Endothelial cell of umbilical vein (primary cell): ENCODE data around the gene SYNGR1. TPM values are rescaled to one million over a fixed set of nuclear protein-coding genes. Genes with fewer than 3 reads are reported as not detected.

Experiments
- BruUV-seq: library from RNA; stranded (reverse); fragments of 400-500 nt; replicated peaks from 2 replicates; lab custom pipeline; 2021; lab: Mats Ljungman, UMichigan
- CTCF ChIA-PET: fragments of 300-600, 350-600 bp; sonication (Branson Sonifier 250); formaldehyde crosslinking; loops from one replicate; lab custom pipeline; 2021; ENCODE audit warnings: antibody characterized with exemption, inconsistent platforms; lab: Charles Lee
- POLR2A ChIA-PET: fragments of 300-600, 350-600 bp; sonication (Branson Sonifier 250); formaldehyde crosslinking; loops from one replicate; lab custom pipeline; 2021; ENCODE audit warnings: antibody characterized with exemption, inconsistent platforms; lab: Charles Lee
- DNase-seq: peaks from one replicate; pipeline ENCODE4 v3.0.0-alpha.2; 2011; ENCODE audit warnings: low read depth, low spot score
- FAIRE-seq: peaks from 2 replicates; lab custom pipeline; 2011; peaks lifted over from hg19 to GRCh38; lab: Jason Lieb, UNC
- H2AFZ ChIP-seq: 2 replicates; pipeline ENCODE4 v1.6.0; 2012; ENCODE audit warnings: low read depth, low read length, control low read depth, inconsistent platforms
- H3K27ac ChIP-seq: 2 replicates; pipeline ENCODE4 v1.5.1; 2011; ENCODE audit warnings: low read depth, mild to moderate bottlenecking, control low read depth, low read length, moderate library complexity; ENCODE audit not compliant: insufficient read depth
- H3K27me3 ChIP-seq, 2 experiments: 2 replicates each; pipeline versions ENCODE4 v1.6.0 to v1.6.1; 2011; ENCODE audit warnings: low read length in 2 of 2, mixed read lengths in 1 of 2; ENCODE audit not compliant: control insufficient read depth in 2 of 2, insufficient read depth in 2 of 2
- H3K36me3 ChIP-seq, 2 experiments: 2 replicates in 1 of 2; 3 replicates in 1 of 2; pipeline ENCODE4 v1.5.1; 2011; ENCODE audit warnings: low read length in 2 of 2, mild to moderate bottlenecking in 1 of 2, moderate library complexity in 1 of 2; ENCODE audit not compliant: control insufficient read depth in 2 of 2, insufficient read depth in 2 of 2; ENCODE audit errors: extremely low read depth in 1 of 2
- H3K4me1 ChIP-seq: 3 replicates; pipeline ENCODE4 v1.5.1; 2011; ENCODE audit warnings: mild to moderate bottlenecking, low read length; ENCODE audit not compliant: control insufficient read depth, insufficient read depth; ENCODE audit errors: extremely low read depth
- H3K4me2 ChIP-seq: 2 replicates; pipeline ENCODE4 v1.6.1; 2011; ENCODE audit warnings: low read length, control low read depth, mixed read lengths; ENCODE audit not compliant: insufficient read depth
- H3K4me3 ChIP-seq, 3 experiments: fragments of 200-600 bp in 1 of 3; sonication (generic), shearing (Covaris generic) in 1 of 3; replicated peaks in 1 of 3; 2 replicates each; pipeline ENCODE4 v1.5.1; 2011 to 2016; ENCODE audit warnings: control low read depth in 3 of 3, low read length in 3 of 3, mild to moderate bottlenecking in 2 of 3, inconsistent platforms in 1 of 3, low read depth in 1 of 3, moderate library complexity in 1 of 3; ENCODE audit not compliant: insufficient read depth in 1 of 3
- H3K79me2 ChIP-seq: 2 replicates; pipeline ENCODE4 v1.6.0; 2012; ENCODE audit warnings: low read length, inconsistent platforms; ENCODE audit not compliant: control insufficient read depth, insufficient read depth
- H3K9ac ChIP-seq: replicated peaks from 2 replicates; pipeline ENCODE3; 2011; ENCODE audit warnings: low read length, control low read depth; ENCODE audit not compliant: insufficient read depth; ENCODE audit errors: extremely low read depth
- H3K9me1 ChIP-seq: replicated peaks from 3 replicates; pipeline ENCODE4 v1.6.0; 2011; ENCODE audit warnings: mild to moderate bottlenecking, low read length; ENCODE audit not compliant: control insufficient read depth, insufficient read depth; ENCODE audit errors: extremely low read depth
- H3K9me3 ChIP-seq: replicated peaks from 2 replicates; pipeline ENCODE4 v1.5.1; 2012; ENCODE audit warnings: low read length, inconsistent platforms; ENCODE audit not compliant: control insufficient read depth, insufficient read depth
- H4K20me1 ChIP-seq: replicated peaks from 2 replicates; pipeline ENCODE3; 2011; ENCODE audit warnings: mild to moderate bottlenecking, low read length; ENCODE audit not compliant: control insufficient read depth, insufficient read depth; ENCODE audit errors: extremely low read depth
- EZH2 ChIP-seq: IDR thresholded peaks from 2 replicates; pipeline ENCODE4 v1.6.1; 2012; ENCODE audit warnings: borderline replicate concordance, low read depth, mild to moderate bottlenecking, moderate library complexity, low read length, inconsistent platforms; ENCODE audit not compliant: severe bottlenecking
- FOS ChIP-seq: IDR thresholded peaks from 2 replicates; pipeline ENCODE4 v1.6.1; 2011; ENCODE audit warnings: mild to moderate bottlenecking, low read length, moderate library complexity, borderline replicate concordance; ENCODE audit not compliant: insufficient read depth
- GATA2 ChIP-seq: IDR thresholded peaks from 2 replicates; pipeline ENCODE4 v1.7.0; 2011; ENCODE audit warnings: low read depth, mild to moderate bottlenecking, moderate library complexity, mixed read lengths, low read length; ENCODE audit not compliant: insufficient read length, insufficient read depth
- JUN ChIP-seq: IDR thresholded peaks from 2 replicates; pipeline ENCODE4 v1.6.1; 2011; ENCODE audit warnings: borderline replicate concordance, low read depth; ENCODE audit not compliant: insufficient read length, insufficient read depth
- MAX ChIP-seq: IDR thresholded peaks from 2 replicates; pipeline ENCODE4 v1.6.1; 2011; ENCODE audit not compliant: insufficient read depth, insufficient read length
- MYC ChIP-seq: IDR thresholded peaks from one replicate; pipeline ENCODE4 v1.6.1; 2011; ENCODE audit warnings: mild to moderate bottlenecking, low read depth, low read length
- POLR2A ChIP-seq: IDR thresholded peaks from 2 replicates; pipeline ENCODE4 v1.6.1; 2012; ENCODE audit warnings: low read depth, mild to moderate bottlenecking, control low read depth, low read length
- dilution Hi-C: fragments of 300-500 bp; cut with MboI; formaldehyde crosslinking; loops from one replicate; pipeline ENCODE4 v1.15.0; 2019; ENCODE audit warnings: low sequenced_read_pairs; ENCODE audit not compliant: extremely low pct_ligation_motif_present
- intact Hi-C: fragments of 100-400 bp; cut with micrococcal nuclease; formaldehyde crosslinking; loops from one replicate; pipeline ENCODE4 v1.10.0; 2022
- polyA plus RNA-seq, 4 experiments: library from polyadenylated mRNA; depleted of rRNA in 3 of 4; stranded (reverse) in 3 of 4; unstranded in 1 of 4; fragments of >200 nt; gene quantifications; 2 replicates each; pipeline versions ENCODE4 v1.2.1 to v1.2.3, GENCODE V29; 2011 to 2012; ENCODE audit warnings: missing spikeins in 1 of 4
- total RNA-seq: library from RNA; stranded (reverse); gene quantifications from 2 replicates; pipeline ENCODE4 v1.2.3, GENCODE V29; 2021
- TF ChIP-seq, protein P1 (sequence below), 2 donors: IDR thresholded peaks; 1 replicate in 1 of 2; 2 replicates in 1 of 2; pipeline ENCODE4 v1.5.1; 2011; ENCODE audit warnings: low read length in 2 of 2, mild to moderate bottlenecking in 2 of 2, moderate library complexity in 2 of 2, control low read depth in 1 of 2, inconsistent platforms in 1 of 2, low read depth in 1 of 2; ENCODE audit not compliant: insufficient read depth in 1 of 2; ENCODE audit errors: extremely low read depth in 1 of 2

The SYNGR1 gene
- total and polyA plus RNA-seq, 2 donors (not counting 3 experiments of a cell fraction or from before 2014, with no cell fraction given) = 3.8 to 10.2 TPM

DNA sequence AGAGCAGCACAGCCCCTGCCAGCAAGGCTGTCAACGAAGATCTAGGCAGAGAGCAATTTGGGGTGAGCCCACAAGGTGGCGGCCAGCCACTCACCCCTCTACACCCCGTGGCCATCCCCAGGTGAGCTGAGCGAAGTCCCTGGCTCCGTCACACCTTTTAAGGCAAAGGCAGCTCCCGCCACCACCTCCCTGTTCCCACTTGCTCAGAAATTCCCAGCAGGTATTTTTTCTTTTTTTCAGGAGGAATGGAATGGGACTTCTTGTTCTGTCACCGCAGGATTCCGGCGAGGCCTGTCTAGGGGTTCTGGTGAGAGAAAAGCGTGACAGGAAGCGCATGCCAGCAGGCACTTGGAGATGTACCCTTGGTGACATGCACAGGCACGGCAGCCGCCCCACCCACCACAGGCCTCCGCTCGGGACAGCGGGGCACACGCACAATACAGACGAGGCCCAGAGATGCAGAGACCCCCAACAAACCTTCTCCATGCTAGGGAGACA lies 40.4 kb upstream of the SYNGR1 start:
- Histone ChIP-seq H3K9me1 (no peaks in the 10 kb centered on the region), H3K4me3 (no peak overlapping the region), H2AFZ (no peak overlapping the region), H3K79me2 (peaks cover 13% of the 10 kb centered on the region), H3K4me1 (peaks cover 23% of the 10 kb centered on the region), H3K9ac (peak overlapping the region; percentile 1), H3K36me3 (peaks cover 24 to 29% of the 10 kb centered on the region in 2 experiments), H3K27me3 (no peaks in the 10 kb centered on the region), H3K9me3 (no peaks in the 10 kb centered on the region), H3K4me2 (no peak overlapping the region), H3K27ac (peak overlapping the region; percentile 49), H4K20me1 (no peaks in the 10 kb centered on the region)
- DNase-seq (no peak), FAIRE-seq (no peak)
- BruUV-seq = no TSS peak
- intact Hi-C loops = no loop called here
- POLR2A ChIA-PET = interaction anchor here (1.2 to 2.1 kb wide), 3 partner anchors 10 to 81 kb away, joined by 3 to 15 read pairs (median 6); partner anchors contain the start of genes PDGFB and RPL3
- TF ChIP-seq POLR2A (no peak), FOS (no peak), GATA2 (no peak), EZH2 (no peak), JUN (no peak), MAX (no peak), MYC (no peak)
- TF ChIP-seq, protein P1, sequence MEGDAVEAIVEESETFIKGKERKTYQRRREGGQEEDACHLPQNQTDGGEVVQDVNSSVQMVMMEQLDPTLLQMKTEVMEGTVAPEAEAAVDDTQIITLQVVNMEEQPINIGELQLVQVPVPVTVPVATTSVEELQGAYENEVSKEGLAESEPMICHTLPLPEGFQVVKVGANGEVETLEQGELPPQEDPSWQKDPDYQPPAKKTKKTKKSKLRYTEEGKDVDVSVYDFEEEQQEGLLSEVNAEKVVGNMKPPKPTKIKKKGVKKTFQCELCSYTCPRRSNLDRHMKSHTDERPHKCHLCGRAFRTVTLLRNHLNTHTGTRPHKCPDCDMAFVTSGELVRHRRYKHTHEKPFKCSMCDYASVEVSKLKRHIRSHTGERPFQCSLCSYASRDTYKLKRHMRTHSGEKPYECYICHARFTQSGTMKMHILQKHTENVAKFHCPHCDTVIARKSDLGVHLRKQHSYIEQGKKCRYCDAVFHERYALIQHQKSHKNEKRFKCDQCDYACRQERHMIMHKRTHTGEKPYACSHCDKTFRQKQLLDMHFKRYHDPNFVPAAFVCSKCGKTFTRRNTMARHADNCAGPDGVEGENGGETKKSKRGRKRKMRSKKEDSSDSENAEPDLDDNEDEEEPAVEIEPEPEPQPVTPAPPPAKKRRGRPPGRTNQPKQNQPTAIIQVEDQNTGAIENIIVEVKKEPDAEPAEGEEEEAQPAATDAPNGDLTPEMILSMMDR (IDR thresholded peaks at IDR 0.05; ENCODE audit: extremely low read depth in 1 of 2, insufficient read depth in 1 of 2, low read depth in 1 of 2, low read length in 2 of 2) = no peak
- CTCF ChIA-PET = interaction anchor here (0.8 to 4.5 kb wide), 11 partner anchors 12 to 188 kb away, joined by 3 to 72 read pairs (median 4); partner anchors contain the start of gene PDGFB
- dilution Hi-C loops = no loop called here
